Measurements from ENCODE around the gene DTNA.

- TF ChIP-seq CTCF (IDR thresholded peaks at IDR 0.05; ENCODE audit: low read length) (peak; percentile 59), EZH2 (IDR thresholded peaks at IDR 0.05; ENCODE audit: borderline replicate concordance, low read length) (no peak)
Observed at GRCh38 chr18:34729264-34729663, 19.2 kb downstream of the DTNA start.

All from OCI-LY1 (cell line).